Fibroblast of lung (primary cell): ENCODE measurements around the gene ZSWIM4. TPM values are rescaled to one million over a fixed set of nuclear protein-coding genes. Genes with fewer than 3 reads are reported as not detected.

Source experiments
- DNase-seq, 2 donors: peaks; one replicate each; pipeline versions ENCODE4 v3.0.0 to v3.0.0-alpha.2; 2010; ENCODE audit warnings: low read depth in 2 of 2
- H2AFZ ChIP-seq: 2 replicates; pipeline ENCODE4 v1.5.1; 2012; ENCODE audit warnings: low read length, control low read depth, inconsistent platforms
- H3K27ac ChIP-seq: 2 replicates; pipeline ENCODE4 v1.5.1; 2011; ENCODE audit warnings: low read length, control low read depth; ENCODE audit not compliant: insufficient read depth
- H3K27me3 ChIP-seq: 2 replicates; pipeline ENCODE4 v1.5.1; 2011; ENCODE audit warnings: mild to moderate bottlenecking, low read length; ENCODE audit not compliant: control insufficient read depth, insufficient read depth
- H3K36me3 ChIP-seq: 2 replicates; pipeline ENCODE4 v1.5.1; 2011; ENCODE audit warnings: low read length; ENCODE audit not compliant: control insufficient read depth, insufficient read depth
- H3K4me1 ChIP-seq: 2 replicates; pipeline ENCODE4 v1.5.1; 2011; ENCODE audit warnings: low read length; ENCODE audit not compliant: control insufficient read depth, insufficient read depth; ENCODE audit errors: extremely low read depth
- H3K4me2 ChIP-seq: 2 replicates; pipeline ENCODE4 v1.5.1; 2011; ENCODE audit warnings: low read length, control low read depth; ENCODE audit not compliant: insufficient read depth; ENCODE audit errors: extremely low read depth
- H3K4me3 ChIP-seq, 4 experiments: fragments of 200-600 bp in 1 of 4; sonication (generic) in 1 of 4; replicated peaks in 1 of 4; 2 replicates each; pipeline ENCODE4 v1.5.1; 2011 to 2016; ENCODE audit warnings: low read length in 4 of 4, low read depth in 3 of 4, mild to moderate bottlenecking in 3 of 4, control low read depth in 2 of 4, inconsistent platforms in 1 of 4, mixed read lengths in 1 of 4; ENCODE audit not compliant: insufficient read depth in 1 of 4; ENCODE audit errors: control extremely low read depth in 1 of 4
- H3K79me2 ChIP-seq: 2 replicates; pipeline ENCODE4 v1.5.1; 2012; ENCODE audit warnings: mild to moderate bottlenecking, low read length, inconsistent platforms; ENCODE audit not compliant: control insufficient read depth, insufficient read depth
- H3K9ac ChIP-seq: 2 replicates; pipeline ENCODE4 v1.5.1; 2011; ENCODE audit warnings: mild to moderate bottlenecking, low read length, control low read depth; ENCODE audit not compliant: insufficient read depth
- H3K9me3 ChIP-seq: 2 replicates; pipeline ENCODE4 v1.5.1; 2012; ENCODE audit warnings: low read depth, low read length; ENCODE audit not compliant: control insufficient read depth, insufficient read depth
- H4K20me1 ChIP-seq: 2 replicates; pipeline ENCODE4 v1.5.1; 2011; ENCODE audit warnings: low read length; ENCODE audit not compliant: control insufficient read depth, insufficient read depth; ENCODE audit errors: extremely low read depth
- EZH2 ChIP-seq: IDR thresholded peaks from 2 replicates; pipeline ENCODE4 v1.5.1; 2012; ENCODE audit warnings: low read length, control low read depth, mild to moderate bottlenecking; ENCODE audit errors: missing control alignments
- polyA plus RNA-seq, 2 donors: library from polyadenylated mRNA; depleted of rRNA in 1 of 2; stranded (reverse) in 1 of 2; unstranded in 1 of 2; fragments of >200 nt; gene quantifications; 2 replicates each; pipeline ENCODE4 v1.2.1, GENCODE V29; 2011 to 2012; ENCODE audit warnings: missing spikeins in 1 of 2
- total RNA-seq: library from RNA; depleted of rRNA; stranded (reverse); fragments of >200 nt; gene quantifications from 2 replicates; pipeline ENCODE4 v1.2.1, GENCODE V29; 2014
- TF ChIP-seq, protein P1 (sequence below), 2 donors: IDR thresholded peaks in 1 of 2; conservative IDR thresholded peaks in 1 of 2; 1 replicate in 1 of 2; 2 replicates in 1 of 2; pipeline ENCODE4 v1.5.1; 2011 to 2012; ENCODE audit warnings: low read length in 2 of 2, control low read depth in 1 of 2, inconsistent platforms in 1 of 2, low read depth in 1 of 2, mild to moderate bottlenecking in 1 of 2

ZSWIM4 gene
- total and polyA plus RNA-seq, 2 donors (not counting 1 experiment from before 2014, with no cell fraction given): 1.6 to 5.6 TPM

GRCh38 chr19:13756210-13756609 lies 39.0 kb upstream of the ZSWIM4 start:
- TF ChIP-seq, protein P1, sequence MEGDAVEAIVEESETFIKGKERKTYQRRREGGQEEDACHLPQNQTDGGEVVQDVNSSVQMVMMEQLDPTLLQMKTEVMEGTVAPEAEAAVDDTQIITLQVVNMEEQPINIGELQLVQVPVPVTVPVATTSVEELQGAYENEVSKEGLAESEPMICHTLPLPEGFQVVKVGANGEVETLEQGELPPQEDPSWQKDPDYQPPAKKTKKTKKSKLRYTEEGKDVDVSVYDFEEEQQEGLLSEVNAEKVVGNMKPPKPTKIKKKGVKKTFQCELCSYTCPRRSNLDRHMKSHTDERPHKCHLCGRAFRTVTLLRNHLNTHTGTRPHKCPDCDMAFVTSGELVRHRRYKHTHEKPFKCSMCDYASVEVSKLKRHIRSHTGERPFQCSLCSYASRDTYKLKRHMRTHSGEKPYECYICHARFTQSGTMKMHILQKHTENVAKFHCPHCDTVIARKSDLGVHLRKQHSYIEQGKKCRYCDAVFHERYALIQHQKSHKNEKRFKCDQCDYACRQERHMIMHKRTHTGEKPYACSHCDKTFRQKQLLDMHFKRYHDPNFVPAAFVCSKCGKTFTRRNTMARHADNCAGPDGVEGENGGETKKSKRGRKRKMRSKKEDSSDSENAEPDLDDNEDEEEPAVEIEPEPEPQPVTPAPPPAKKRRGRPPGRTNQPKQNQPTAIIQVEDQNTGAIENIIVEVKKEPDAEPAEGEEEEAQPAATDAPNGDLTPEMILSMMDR (conservative IDR thresholded peaks at IDR 0.05 in 1 of 2, IDR thresholded peaks at IDR 0.05 in 1 of 2; ENCODE audit: low read depth in 1 of 2, low read length in 2 of 2): no peak
- TF ChIP-seq EZH2: no peak
- H3K79me2 ChIP-seq: peaks cover 3% of the 10 kb centered on the region
- no peak overlapping the region for H3K9ac ChIP-seq
- no peak overlapping the region for H3K4me2 ChIP-seq
- no peak overlapping the region for H3K27ac ChIP-seq
- no peak for DNase-seq
- no peak overlapping the region for H2AFZ ChIP-seq
- H4K20me1 ChIP-seq: no peaks in the 10 kb centered on the region
- H3K36me3 ChIP-seq: peaks cover 39% of the 10 kb centered on the region
- H3K4me3 ChIP-seq: no peak overlapping the region
- no peaks in the 10 kb centered on the region for H3K4me1 ChIP-seq
- no peaks in the 10 kb centered on the region for H3K27me3 ChIP-seq
- H3K9me3 ChIP-seq: no peaks in the 10 kb centered on the region

- Histone ChIP-seq H3K4me2 (no peak overlapping the region), H3K9ac (no peak overlapping the region), H3K4me1 (no peaks in the 10 kb centered on the region), H3K27me3 (no peaks in the 10 kb centered on the region), H3K36me3 (peaks cover 36% of the 10 kb centered on the region), H2AFZ (no peak overlapping the region), H3K27ac (no peak overlapping the region), H3K9me3 (no peaks in the 10 kb centered on the region), H4K20me1 (no peaks in the 10 kb centered on the region), H3K4me3 (no peak overlapping the region), H3K79me2 (no peaks in the 10 kb centered on the region)
- DNase-seq: no peak
- TF ChIP-seq, protein P1 (conservative IDR thresholded peaks at IDR 0.05 in 1 of 2, IDR thresholded peaks at IDR 0.05 in 1 of 2; ENCODE audit: low read depth in 1 of 2, low read length in 2 of 2): no peak
- no peak for TF ChIP-seq EZH2
Observed at GRCh38 chr19:13757805-13758772, 37.2 kb upstream of the ZSWIM4 start.

DNA sequence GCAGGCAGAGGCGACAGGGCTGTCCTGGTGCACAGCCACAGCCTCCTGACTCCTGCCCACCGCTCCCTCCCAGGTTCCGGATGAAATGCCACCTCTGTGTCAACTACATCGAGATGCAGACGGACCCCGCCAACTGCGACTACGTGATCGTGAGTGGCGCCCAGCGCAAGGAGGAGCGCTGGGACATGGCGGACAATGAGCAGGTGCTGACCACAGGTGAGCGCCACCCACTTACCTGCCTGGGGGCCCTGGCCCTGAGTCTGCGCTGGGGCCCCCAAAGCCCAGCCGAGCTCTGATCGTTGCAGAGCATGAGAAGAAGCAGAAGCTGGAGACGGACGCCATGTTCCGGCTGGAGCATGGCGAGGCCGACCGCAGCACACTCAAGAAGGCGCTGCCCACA lies 36.4 kb upstream of the ZSWIM4 start:
- H3K9ac ChIP-seq: no peak overlapping the region
- no peak overlapping the region for H2AFZ ChIP-seq
- H3K4me2 ChIP-seq: no peak overlapping the region
- DNase-seq: no peak
- no peaks in the 10 kb centered on the region for H4K20me1 ChIP-seq
- H3K27me3 ChIP-seq: no peaks in the 10 kb centered on the region
- H3K4me3 ChIP-seq: no peak overlapping the region
- H3K27ac ChIP-seq: no peak overlapping the region
- H3K9me3 ChIP-seq: no peaks in the 10 kb centered on the region
- no peaks in the 10 kb centered on the region for H3K79me2 ChIP-seq
- no peaks in the 10 kb centered on the region for H3K4me1 ChIP-seq
- H3K36me3 ChIP-seq: peaks cover 38% of the 10 kb centered on the region
- TF ChIP-seq, protein P1 (conservative IDR thresholded peaks at IDR 0.05 in 1 of 2, IDR thresholded peaks at IDR 0.05 in 1 of 2; ENCODE audit: low read depth in 1 of 2, low read length in 2 of 2): no peak
- TF ChIP-seq EZH2: no peak
